Transverse colon (tissue), 4 donors: ENCODE results near the gene CADPS. TPM values are rescaled to one million over a fixed set of nuclear protein-coding genes. Genes with fewer than 3 reads are reported as not detected.

ENCODE experiments used
- DNase-seq: peaks from one replicate; pipeline ENCODE4 v3.0.0-alpha.2; 2019
- H3K27ac ChIP-seq, 4 donors: fragments of 200-600 bp; sonication (generic); 2 replicates each; pipeline ENCODE4 v1.5.1; 2016 to 2018; ENCODE audit warnings: inconsistent platforms in 4 of 4
- H3K27me3 ChIP-seq: fragments of 200-600 bp; sonication (generic); 2 replicates; pipeline ENCODE4 v1.5.1; 2017; ENCODE audit warnings: inconsistent platforms
- H3K36me3 ChIP-seq, 4 donors: fragments of 200-600 bp; sonication (generic); 2 replicates each; pipeline ENCODE4 v1.5.1; 2017 to 2019; ENCODE audit warnings: inconsistent platforms in 4 of 4
- H3K4me1 ChIP-seq, 4 donors: fragments of 200-600 bp; sonication (generic); 2 replicates each; pipeline ENCODE4 v1.5.1; 2017 to 2020; ENCODE audit warnings: inconsistent platforms in 4 of 4
- H3K4me3 ChIP-seq, 4 donors: fragments of 200-600 bp; sonication (generic); 1 replicate in 1 of 4; 2 replicates in 3 of 4; pipeline versions ENCODE4 v1.5.1 to v1.6.1; 2017 to 2019; ENCODE audit warnings: inconsistent platforms in 4 of 4
- H3K9me3 ChIP-seq, 2 donors: fragments of 200-600 bp; sonication (generic); 2 replicates each; pipeline ENCODE4 v1.5.1; 2017 to 2019; ENCODE audit warnings: inconsistent platforms in 2 of 2
- CTCF ChIP-seq, 5 experiments: fragments of 200-600 bp in 3 of 5; fragments of 450-650 bp in 2 of 5; sonication (generic) in 3 of 5; IDR thresholded peaks; 1 replicate in 2 of 5; 2 replicates in 3 of 5; pipeline ENCODE4 v1.5.1; 2016 to 2017; ENCODE audit warnings: antibody characterized with exemption in 5 of 5, inconsistent platforms in 3 of 5, mild to moderate bottlenecking in 2 of 5, moderate library complexity in 1 of 5
- EP300 ChIP-seq: sonication (generic); formaldehyde crosslinking; IDR thresholded peaks from one replicate; pipeline ENCODE4 v1.6.1; 2017; ENCODE audit warnings: antibody characterized with exemption, low read depth
- POLR2A ChIP-seq: fragments of 450-650 bp; IDR thresholded peaks from one replicate; pipeline ENCODE4 v1.6.1; 2016; ENCODE audit warnings: antibody characterized with exemption, mild to moderate bottlenecking, moderate library complexity
- POLR2AphosphoS5 ChIP-seq, 3 donors: sonication (generic); formaldehyde crosslinking; IDR thresholded peaks; one replicate each; pipeline ENCODE4 v1.6.1; 2016; ENCODE audit warnings: antibody characterized with exemption in 3 of 3
- WGBS, 2 donors: methylation state at CpG; one replicate each; pipeline ENCODE4 v1.1.5; 2018; ENCODE audit warnings: low coverage in 1 of 2; 5-methylcytosine and 5-hydroxymethylcytosine counted together
- in situ Hi-C, 4 donors: fragments of 200-750 bp; cut with MboI; loops; one replicate each; pipeline versions ENCODE4 v1.15.0 to v1.15.1; 2017; ENCODE audit warnings: low sequenced_read_pairs in 3 of 4, low pct_ligation_motif_present in 1 of 4, low pct_unique_long_range_greater_than_20kb in 1 of 4
- intact Hi-C: fragments of 100-400 bp; cut with DNase I; formaldehyde crosslinking; loops from one replicate; pipeline ENCODE4 v1.15.1; 2023; ENCODE audit warnings: low total_unique reads
- total RNA-seq, 4 donors: library from RNA; depleted of rRNA; stranded (reverse); fragments of >200 nt; gene quantifications; one replicate each; pipeline ENCODE4 v1.1.0, GENCODE V29; 2016

CADPS gene
- total RNA-seq, 4 donors from 2014 or later: 1.9 to 22.7 (median 8.9) TPM

GRCh38 chr3:62688812-62689211 is 186.4 kb downstream of the CADPS start:
- intact Hi-C loops (no loop called here), in situ Hi-C loops (no loop called here)
- H3K27ac ChIP-seq: no peak overlapping the region
- DNase-seq: no peak
- H3K27me3 ChIP-seq: no peaks in the 10 kb centered on the region
- H3K9me3 ChIP-seq: no peaks in the 10 kb centered on the region
- H3K36me3 ChIP-seq: no peaks in the 10 kb centered on the region
- no peaks in the 10 kb centered on the region for H3K4me1 ChIP-seq
- WGBS, 2 donors: 38 to 57% methylated on average over 2 of the region's 2 CpGs
- TF ChIP-seq POLR2AphosphoS5 (IDR thresholded peaks at IDR 0.05) (no peak), POLR2A (no peak), CTCF (IDR thresholded peaks at IDR 0.05) (no peak)
- H3K4me3 ChIP-seq: no peak overlapping the region

- H3K27ac ChIP-seq: no peak overlapping the region
- in situ Hi-C loops: no loop called here
- no peak for DNase-seq
- TF ChIP-seq POLR2AphosphoS5 (IDR thresholded peaks at IDR 0.05): no peak
- no peak for TF ChIP-seq CTCF (IDR thresholded peaks at IDR 0.05)
- no peak for TF ChIP-seq POLR2A
- no peak for TF ChIP-seq EP300
- 58 to 83% methylated on average over 1 to 2 of the region's 2 CpGs for WGBS, 2 donors
- H3K27me3 ChIP-seq: no peaks in the 10 kb centered on the region
- H3K36me3 ChIP-seq: no peaks in the 10 kb centered on the region
- no peak overlapping the region for H3K4me3 ChIP-seq
- intact Hi-C loops: no loop called here
- H3K4me1 ChIP-seq: no peaks in the 10 kb centered on the region
- H3K9me3 ChIP-seq: no peaks in the 10 kb centered on the region
These were observed 187.2 kb downstream of the CADPS start for GRCh38 chr3:62688050-62688449.

- Histone ChIP-seq H3K4me3 (no peak overlapping the region), H3K36me3 (no peaks in the 10 kb centered on the region), H3K9me3 (no peaks in the 10 kb centered on the region), H3K27ac (no peak overlapping the region), H3K27me3 (no peaks in the 10 kb centered on the region), H3K4me1 (no peaks in the 10 kb centered on the region)
- intact Hi-C loops: no loop called here
- TF ChIP-seq CTCF (IDR thresholded peaks at IDR 0.05) (no peak), POLR2AphosphoS5 (IDR thresholded peaks at IDR 0.05) (no peak), EP300 (no peak)
- no peak for DNase-seq
- 54% methylated on average over 1 to 4 of the region's 4 CpGs for WGBS, 2 donors
- in situ Hi-C loops: no loop called here
These were observed 188.5 kb downstream of the CADPS start for GRCh38 chr3:62686503-62687294.

GRCh38 chr3:62682826-62683225 is 192.4 kb downstream of the CADPS start:
- intact Hi-C loops: no loop called here
- Histone ChIP-seq H3K27me3 (no peaks in the 10 kb centered on the region), H3K36me3 (no peaks in the 10 kb centered on the region), H3K9me3 (no peaks in the 10 kb centered on the region), H3K27ac (no peak overlapping the region), H3K4me3 (no peak overlapping the region), H3K4me1 (no peaks in the 10 kb centered on the region)
- in situ Hi-C loops: no loop called here
- WGBS, 2 donors: 71 to 80% methylated on average over 2 of the region's 2 CpGs
- no peak for DNase-seq
- TF ChIP-seq EP300: no peak
- TF ChIP-seq CTCF (IDR thresholded peaks at IDR 0.05): no peak
- TF ChIP-seq POLR2A: no peak
- no peak for TF ChIP-seq POLR2AphosphoS5 (IDR thresholded peaks at IDR 0.05)
